ENCODE data around the gene PGM2.
"Not testable (repeated sequence)": the region's sequence is repeated elsewhere in the genome, so short reads cannot be mapped to it uniquely, and the experiment has no call there.

Gene PGM2

GRCh38 chr4:37820458-37820857 is 6.0 kb upstream of the PGM2 start:
- DNase-seq: not testable (repeated sequence)

DNA sequence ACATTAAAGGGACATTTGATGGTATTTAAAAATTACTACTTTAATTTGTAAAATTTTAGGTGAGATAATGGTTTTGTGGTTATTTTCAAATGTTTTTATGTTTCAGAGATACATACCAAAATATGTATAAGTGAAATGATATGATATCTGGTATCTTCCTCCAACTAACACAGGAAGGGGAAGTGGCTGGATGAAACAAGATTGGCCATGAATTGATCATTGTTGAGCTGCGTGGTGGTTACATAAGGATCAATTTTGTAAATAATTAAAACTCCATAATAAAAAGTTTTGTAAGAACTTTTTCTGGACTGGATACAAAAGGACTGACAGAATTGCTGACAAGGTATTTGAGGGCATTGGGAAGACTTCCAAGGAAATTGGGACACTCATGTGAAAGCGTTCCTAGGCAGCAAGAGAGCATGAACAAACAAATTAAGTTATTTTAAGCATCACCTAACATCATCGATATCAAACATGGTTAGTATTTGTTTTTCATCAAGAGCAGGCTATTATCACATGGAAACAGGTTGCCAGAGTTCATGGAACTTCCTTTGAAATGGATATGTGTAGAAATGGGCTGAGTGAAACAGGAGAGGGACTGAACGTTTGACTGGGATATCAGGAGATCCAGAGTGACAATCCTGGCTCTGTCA is 4.4 kb upstream of the PGM2 start:
- DNase-seq: no peak

- not testable (repeated sequence) for DNase-seq
These were observed 985 bp upstream of the PGM2 start for GRCh38 chr4:37825501-37825900.

- DNase-seq: no peak
These were observed 555 bp upstream of the PGM2 start for GRCh38 chr4:37825968-37826294.

DNA sequence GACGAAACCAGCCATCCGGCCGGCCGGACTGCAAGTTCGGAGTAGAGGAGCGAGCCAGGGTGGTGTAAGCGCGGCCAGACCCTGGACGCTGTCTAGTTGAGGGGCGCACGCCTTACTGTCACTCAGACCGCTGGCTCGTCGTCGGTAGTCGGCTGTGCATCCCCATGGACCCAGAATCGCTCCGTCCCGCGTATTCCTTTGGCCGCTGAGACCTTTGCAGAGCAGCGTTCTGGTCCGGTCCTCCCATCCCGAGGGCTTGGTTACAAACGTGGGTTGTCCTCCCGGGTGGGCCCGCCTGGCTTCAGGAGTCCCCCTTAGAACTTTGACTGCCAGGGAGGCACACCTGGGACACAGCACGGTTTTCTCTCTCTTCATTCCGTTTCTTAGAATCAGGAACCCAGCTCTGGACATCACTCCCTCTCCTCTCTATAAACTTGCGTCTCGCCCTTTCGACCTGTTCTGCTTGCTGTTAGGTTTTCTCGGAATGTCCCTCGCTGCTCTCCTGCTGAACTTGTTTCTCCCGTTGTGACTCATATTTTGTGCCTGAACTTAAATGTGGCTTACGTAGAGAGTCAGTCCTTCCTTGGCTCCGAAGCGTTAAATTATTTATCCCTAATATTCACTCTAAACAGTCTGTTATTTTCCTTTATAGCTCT is 672 bp downstream of the PGM2 start:
- DNase-seq: no peak

DNA sequence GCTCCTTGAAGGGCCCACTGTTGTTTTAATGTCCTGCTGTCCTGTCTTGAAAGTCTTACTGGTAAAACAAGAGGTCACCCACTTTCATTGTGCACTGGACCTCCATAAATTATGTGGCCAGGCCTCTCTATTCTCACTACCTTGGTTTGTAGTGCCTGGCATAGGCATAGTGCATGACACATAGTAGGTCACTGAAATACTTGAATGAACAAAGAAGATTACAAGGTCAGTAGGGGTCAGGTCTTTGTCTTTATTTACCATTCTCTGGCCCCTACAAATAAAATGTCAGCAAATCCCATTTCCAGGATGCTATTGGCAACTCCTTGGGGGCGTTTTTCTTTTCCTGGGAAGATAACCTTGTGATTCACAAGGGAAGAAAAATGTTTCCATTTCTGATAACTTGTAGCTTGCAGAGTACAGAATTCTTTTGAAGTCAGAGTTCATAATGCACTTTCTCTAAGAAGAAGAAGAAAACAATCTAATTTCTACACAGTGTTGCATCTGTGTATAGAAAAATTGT is 1.4 kb downstream of the PGM2 start:
- DNase-seq: no peak

DNA sequence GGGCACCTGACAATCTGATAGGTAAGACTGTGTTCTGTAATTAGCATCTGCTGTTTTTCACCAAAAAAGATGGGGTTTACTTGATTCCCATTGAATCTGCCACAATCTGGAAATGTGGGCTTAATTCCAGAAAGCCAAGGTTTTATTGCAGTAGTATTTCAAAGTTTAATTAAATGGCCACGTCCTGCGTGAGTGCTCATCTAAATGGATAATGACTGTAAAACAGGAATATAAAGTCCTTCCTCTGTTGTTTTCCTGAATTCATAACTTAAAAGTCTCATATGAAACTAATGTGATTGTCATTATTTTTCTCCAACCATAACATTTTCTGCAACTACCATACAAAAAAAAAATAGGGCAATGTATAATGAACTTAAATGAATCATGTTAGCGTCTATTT is 2.4 kb downstream of the PGM2 start:
- no peak for DNase-seq

GRCh38 chr4:37830640-37831039 is 4.2 kb downstream of the PGM2 start:
- DNase-seq: no peak

DNA sequence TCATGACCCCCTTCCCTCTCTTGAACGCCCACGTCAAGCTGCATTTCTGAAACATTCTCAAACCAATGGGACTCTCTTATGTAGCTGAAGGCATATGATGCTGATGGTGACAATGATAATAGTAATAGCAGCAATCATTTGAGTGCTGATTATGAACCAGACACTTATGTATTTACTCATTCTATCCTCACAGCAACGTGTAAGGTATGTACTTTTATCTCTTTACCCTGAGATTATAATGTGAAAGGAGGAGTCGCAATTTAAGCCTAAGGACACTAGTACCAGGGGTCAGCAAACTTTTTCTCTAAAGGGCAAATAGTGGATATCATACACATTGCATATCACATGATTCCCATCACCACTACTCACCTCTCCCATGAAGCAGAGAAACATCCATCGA is 8.5 kb downstream of the PGM2 start:
- DNase-seq: no peak

GRCh38 chr4:37835806-37836205 is 9.3 kb downstream of the PGM2 start:
- no peak for DNase-seq

DNA sequence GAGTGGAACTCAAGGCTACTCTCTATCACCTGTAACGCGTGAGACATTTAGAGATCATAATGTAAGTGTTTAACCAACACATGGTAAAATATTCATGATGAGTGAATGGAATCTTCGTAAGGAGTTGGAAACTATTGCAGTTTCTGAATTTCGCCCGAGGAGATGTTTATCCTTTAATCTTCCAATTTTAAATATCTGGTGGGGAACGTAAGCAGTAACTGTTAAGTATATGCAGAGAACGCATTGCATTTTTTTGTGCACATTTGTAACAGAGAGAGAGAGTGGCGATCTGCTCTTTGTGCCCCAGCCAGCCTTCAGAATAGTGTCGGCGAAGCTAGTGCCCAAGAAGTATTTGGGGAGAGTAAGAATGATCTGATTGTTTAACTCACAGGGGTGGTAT is 9.8 kb downstream of the PGM2 start:
- no peak for DNase-seq

DNA sequence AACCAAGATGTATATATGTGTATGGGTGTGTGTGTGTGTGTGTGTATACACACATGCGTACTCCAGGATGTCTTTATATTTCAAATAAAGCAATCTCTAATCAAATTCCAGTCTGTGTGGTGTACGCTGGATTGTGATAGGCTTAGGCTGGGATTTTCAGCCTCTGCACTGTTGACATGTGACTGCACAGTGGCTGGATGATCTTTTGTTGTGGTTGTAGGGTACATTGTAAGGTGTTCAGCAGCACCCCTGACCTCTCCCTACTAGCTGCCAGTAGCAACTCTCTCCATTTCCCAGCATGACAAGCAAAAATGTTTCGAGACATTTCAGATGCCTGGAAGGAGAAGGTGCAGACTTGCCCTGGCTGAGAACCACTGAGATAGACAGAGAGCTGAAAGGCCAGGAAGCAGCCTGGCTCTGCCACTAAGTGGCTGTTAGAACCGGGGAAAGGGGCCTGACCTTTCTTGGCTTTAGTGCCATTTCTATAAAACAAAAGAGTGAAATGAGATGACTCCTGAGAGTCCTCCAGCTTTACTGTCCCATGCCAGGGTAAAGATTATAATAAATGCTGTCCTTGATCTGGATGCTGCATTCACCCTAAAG is 10.5 kb downstream of the PGM2 start:
- no peak for DNase-seq

DNA sequence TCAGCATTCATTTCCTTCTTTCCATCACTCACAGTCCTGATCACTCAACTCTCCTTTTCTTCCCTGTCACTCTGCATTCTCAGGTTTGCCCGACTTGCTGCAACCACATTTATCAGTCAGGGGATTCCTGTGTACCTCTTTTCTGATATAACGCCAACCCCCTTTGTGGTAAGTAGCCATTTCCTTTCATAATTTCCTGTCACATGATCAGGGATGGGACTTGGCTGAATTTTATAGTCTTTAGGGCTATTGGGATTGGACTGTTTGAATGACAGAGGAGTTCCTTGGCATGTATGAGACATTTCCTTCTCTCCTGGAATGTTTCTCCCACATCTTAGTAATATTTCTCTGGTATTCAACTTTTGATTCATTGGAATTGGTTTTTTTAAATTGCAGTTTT is 11.0 kb downstream of the PGM2 start:
- no peak for DNase-seq

DNA sequence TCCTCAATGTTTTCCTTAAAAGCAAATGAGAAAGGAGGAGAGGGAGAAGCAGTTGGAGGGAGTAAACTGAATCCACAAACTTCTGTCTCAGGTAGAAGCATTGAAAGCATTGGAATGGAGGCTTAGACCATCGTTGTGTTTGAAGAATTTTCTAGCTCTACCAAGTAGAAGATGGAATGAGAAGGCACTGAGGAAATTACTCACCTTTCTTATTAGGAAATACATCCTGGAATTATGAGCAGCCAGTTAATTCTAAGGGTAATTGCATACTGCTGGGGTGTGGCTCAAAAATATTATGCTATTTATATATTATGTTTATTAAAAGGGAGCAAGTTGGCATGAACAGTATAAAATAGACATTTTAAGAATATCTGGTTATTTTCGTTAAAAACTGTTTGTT is 12.9 kb downstream of the PGM2 start:
- DNase-seq: no peak

DNA sequence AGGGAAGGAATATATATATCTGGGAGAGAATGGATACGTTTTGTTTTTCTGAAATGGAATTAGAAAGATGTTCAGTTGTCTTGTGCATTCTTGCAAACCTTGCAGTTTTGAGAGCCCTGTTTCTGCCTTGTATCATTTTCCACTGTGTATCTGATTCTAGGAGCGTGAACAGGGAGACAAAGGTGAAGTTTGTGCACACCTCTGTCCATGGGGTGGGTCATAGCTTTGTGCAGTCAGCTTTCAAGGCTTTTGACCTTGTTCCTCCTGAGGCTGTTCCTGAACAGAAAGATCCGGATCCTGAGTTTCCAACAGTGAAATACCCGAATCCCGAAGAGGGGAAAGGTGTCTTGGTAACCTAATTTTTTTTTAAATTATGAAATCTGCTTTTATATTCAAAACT is 17.7 kb downstream of the PGM2 start:
- DNase-seq: no peak

DNA sequence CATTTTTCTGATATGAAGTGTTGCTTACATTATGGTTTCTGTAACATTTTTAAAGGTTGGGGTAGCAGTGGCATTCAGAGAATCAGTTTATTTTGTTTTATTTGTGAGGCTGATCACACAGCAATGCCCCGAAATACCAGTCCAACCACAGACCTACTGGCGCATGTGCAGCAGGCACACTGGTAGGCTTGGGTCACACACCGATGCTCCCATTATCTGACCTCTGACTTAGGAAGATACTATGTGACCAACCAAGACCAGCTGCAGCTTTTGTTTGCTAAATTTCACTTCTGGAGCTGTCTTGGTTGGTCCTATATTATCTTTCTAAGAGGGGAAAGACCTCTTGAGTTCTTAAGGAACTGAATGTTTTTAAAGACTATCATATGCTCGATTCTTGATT is 18.7 kb downstream of the PGM2 start:
- DNase-seq: no peak

GRCh38 chr4:37847311-37847884 is 20.9 kb downstream of the PGM2 start:
- DNase-seq: no peak

DNA sequence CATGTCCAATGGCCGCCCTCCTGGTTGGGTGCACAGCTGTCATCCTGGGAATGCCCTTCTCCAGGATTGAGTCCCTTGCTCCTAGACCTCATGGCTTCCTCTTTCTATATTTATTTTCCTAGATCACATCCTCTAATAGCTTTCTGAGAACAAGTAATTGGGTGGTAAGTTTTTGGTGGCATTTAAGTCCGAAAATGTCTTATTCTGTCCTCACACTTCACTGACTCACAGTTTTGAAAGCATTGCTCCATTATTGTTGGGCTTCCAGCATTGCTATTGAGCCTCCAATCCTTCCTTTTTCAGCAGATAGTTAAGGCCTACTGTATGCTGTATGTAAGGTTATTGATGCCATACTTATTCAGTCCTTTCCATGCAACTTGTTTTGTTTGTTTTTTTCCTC is 25.9 kb downstream of the PGM2 start:
- DNase-seq: no peak

GRCh38 chr4:37858112-37858511 is 31.6 kb downstream of the PGM2 start:
- DNase-seq: no peak

GRCh38 chr4:37858872-37859271 is 32.4 kb downstream of the PGM2 start:
- DNase-seq: no peak

- no peak for DNase-seq
These were observed 33.8 kb downstream of the PGM2 start for GRCh38 chr4:37860266-37860665.

GRCh38 chr4:37862961-37863360 is 36.5 kb downstream of the PGM2 start:
- DNase-seq: no peak

- DNase-seq: no peak
These were observed 38.3 kb downstream of the PGM2 start for GRCh38 chr4:37864786-37865185.

DNA sequence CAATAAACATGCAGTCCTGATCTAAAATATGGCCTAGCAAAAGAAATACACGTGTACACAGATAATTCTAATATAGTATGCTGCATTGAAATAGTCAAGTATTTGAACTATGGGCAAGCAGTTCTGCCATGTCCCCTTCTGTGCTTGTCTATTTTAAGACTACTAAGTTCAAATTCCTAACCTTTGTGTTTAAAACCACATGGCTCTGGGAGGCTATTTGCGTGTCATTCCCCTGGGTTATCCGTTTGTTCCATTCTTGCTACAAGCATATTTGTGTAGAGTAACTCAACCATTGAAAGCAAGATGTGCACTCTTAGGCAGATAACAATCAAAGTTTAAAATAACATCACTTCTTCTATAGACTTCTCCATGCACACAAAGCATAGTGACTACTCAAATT is 39.0 kb downstream of the PGM2 start:
- DNase-seq: no peak
